Hippocampal formation (tissue), 2 donors: ENCODE data around the gene ZNF697.
"Not testable (repeated sequence)": the region's sequence is repeated elsewhere in the genome, so short reads cannot be mapped to it uniquely, and the experiment has no call there.

Experiments used
- DNase-seq, 2 donors: peaks; one replicate each; lab custom pipeline; 2025; lab: John Stamatoyannopoulos, UW

Gene ZNF697

DNA sequence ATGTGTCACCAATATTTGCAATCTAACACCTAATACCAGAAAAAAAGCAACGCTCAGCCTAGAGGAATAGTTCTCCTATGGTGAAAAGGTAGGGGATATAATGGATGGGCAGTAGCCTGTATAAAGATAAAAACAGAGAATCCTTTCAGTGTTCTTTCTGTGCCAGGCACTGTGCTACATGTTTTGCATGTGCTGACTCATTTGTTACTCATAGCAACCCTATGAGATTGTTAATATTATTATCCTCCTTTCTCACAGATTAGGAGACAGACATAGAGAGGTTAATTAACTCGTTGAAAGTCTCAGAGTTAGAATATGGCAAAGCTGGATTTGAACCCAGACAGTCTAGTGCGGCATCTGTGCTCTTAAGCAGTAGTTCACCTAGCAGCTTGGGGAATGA lies 45.3 kb downstream of the ZNF697 start:
- DNase-seq = not testable (repeated sequence)

DNA sequence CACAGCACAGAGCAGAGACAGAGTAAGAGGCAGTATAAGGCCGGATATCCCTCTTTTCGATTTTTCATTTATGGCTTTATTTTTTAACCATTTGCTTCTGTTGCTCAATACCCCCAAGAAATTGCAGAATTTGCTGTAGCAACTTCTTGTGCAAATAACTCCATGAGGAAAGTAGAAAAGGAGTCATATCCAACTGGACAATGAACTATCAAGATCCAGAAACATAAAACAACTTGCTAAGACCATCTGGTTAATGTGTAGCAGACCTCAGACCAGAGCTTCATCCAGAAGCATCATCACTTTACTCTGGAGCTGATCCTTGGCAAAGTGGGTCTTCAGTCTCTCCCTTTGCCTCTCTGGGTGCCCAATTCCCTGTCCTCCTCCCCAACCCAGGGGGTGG lies 45.9 kb downstream of the ZNF697 start:
- no peak for DNase-seq

DNA sequence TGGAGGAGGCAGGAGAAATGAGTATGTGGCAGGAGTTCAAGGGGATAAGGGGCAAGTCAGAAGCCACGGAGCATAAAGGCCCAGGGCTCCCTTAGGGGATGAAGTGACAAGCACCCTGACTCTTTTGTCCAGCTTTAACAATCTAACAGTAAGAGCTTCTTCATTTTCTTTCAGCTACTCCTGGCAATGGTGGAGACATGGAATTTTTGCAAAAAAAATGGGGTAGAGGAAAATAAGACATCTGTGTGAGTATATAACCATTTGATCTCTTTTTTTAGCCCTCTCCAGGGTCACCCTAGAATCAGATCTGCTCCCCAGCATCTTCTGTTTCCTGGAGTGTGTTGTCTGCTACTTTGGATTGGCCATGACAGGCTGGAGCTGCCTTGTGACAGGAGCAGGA lies 47.1 kb downstream of the ZNF697 start:
- DNase-seq = no peak

DNA sequence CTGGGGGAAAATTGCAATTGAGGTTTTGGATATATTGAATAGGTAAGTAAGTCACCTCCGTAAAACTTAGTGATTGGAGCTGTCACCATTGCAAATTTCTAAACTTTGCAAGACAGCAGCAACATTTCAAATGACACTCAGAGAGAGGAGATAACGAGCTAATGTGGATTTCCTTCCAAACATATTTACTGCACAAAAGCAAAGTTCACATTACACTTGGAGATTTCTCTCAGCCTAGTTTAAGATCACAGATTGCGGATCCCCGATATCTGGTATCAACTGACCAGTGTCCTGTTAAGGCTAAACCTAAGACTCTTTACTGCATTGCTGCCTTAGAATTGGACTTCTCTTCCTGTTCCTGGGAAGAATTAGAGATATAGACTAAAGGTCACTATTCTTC lies 47.5 kb downstream of the ZNF697 start:
- DNase-seq = no peak

DNA sequence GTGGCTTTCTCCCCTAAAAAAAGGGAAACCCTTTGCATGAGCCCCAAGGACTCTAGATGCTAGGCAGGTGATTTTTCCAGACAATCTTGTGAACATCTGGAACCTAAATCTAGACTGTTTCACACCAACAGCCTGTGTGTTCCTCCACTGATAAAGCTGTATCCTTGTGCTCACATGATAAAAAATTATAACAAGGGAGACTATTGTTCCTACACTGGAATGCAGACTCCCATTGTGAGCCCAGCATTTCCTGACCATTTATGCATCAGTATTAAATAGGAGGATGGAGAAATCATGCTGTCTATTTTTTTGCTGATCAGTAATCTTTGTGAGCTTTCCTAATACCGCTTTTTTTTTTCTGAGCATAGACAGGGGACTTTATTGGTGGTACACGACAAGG lies 52.5 kb downstream of the ZNF697 start:
- DNase-seq = peak in 1 of 2 donors; percentile 32

DNA sequence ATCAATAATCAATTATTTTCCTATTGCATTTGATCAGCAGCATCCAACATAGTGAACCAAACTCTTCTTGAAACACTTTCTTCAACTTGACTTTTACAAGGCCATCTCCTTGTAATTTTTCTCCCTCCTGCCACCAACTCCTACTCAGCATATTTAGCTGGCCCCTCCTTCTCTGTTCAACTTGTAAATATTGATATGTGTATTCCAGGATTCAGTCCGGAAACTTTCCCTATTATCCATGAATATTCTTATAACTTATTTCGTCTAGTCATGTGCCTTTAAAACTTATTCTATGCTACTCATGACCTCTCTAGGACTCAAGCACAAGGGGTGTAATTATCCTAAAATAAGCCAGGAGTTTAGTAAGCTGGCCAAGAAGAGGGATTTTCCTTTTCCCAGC lies 52.9 kb downstream of the ZNF697 start:
- no peak for DNase-seq

DNA sequence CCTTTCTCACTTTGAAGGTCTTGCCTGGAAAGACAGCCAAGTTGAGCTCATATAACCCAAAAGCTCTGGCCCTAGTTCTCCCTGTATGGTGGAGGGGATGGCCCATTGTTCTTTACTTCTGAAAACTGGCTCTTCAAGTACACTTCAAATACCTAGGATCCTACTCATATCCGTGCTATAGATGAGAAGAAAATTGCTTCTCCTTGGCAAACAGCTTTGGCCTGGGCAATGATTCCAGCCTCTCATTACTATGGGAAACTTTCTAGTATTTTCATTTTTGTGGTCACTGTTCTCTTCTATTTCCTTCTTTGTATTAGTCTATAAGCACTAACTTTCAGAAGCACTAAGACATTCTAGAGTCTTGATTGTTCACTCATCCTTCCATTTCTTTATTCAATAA lies 53.7 kb downstream of the ZNF697 start:
- no peak for DNase-seq

DNA sequence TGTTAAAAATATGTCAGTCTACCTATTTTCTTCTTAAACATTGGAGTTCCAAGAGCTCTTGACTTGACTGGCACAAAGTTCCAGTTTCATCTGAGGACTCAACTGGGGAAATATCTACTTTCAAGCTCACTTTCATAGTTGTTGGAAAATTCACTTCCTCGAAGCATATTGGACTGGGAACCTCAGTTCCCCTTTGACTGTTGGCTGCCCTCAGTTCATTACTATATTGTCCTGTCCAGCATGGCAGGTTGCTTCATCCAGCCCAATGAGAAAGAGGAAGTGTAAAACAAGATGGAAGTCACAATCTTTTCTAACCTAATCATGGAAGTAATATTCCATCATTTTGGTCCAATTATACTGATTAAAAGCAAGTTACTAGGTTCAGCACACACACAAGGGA lies 54.3 kb downstream of the ZNF697 start:
- DNase-seq = no peak

DNA sequence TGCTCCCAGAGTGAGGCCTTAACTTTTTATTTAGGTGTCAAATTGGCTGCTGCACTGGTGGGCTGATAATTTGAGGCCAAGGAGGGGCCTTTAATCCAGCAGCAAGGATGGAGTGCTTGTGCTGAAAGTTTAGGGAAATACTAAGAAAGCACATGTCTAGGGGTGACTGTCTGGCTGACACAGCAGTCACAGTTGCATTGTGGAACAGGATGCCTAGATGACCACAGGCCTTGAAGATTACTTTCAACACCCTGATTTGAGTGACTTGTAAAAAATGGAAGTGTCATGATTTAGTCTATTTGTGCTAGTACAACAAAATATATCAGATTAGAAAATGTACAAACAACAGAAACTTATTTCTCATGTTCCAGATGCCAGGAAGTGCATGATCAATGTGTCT lies 57.7 kb downstream of the ZNF697 start:
- DNase-seq = no peak

DNA sequence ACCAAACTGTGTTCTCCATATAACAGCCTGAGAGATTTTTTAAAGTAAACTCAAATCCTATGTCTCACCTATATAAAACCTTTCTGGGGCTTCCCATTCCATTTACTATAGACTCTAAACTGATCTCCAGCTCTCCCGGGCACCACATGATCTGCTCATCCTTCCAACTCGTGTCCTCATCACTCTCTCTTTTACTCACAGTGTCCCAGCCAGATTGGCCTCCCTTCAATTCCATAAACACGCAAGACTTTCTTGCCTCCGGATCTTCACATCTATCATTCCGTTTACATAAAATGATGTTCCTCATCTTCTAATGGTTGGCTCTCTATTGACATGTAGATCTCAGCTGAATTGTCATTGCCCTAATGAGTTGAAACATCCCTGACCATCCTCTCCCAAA lies 59.4 kb downstream of the ZNF697 start:
- DNase-seq = no peak

DNA sequence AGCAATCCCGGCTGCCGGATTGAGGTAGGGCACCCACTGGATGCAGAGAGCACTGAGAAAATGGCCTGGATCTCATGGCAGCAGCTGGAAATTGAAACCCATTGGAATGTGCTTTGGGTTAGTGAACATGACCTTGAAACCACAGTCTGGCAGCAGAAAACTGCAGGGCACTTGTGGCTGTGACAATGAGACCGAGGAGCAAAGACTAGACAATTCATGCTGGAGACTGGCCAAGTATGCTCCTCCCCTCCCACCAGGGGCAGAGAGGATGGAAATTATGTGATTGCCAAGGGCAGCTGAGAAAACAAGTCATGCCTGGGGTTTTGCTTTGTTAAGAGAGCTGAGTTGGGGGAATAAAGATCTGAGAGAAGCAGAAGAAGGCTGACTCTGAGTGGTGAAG lies 60.7 kb downstream of the ZNF697 start:
- no peak for DNase-seq

DNA sequence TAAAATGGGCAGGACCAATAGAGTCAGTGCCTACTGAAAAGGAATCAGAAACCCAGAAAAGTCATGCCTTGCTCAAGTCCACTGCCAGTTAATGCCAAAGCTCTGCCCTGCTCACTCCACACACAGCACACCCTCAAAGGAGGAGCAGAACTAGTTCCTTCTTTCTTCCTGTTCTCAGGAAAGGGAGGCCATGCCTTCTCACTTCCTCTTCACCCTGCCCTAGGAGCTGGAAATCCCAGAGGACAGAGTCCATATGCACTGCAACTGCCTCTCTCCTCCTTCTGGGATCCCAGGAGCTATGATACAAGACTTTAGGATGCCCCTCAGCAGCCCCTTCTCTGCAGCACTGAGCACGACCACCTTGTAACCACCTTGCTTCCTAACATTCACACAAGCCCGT lies 62.3 kb downstream of the ZNF697 start:
- not testable (repeated sequence) for DNase-seq

DNA sequence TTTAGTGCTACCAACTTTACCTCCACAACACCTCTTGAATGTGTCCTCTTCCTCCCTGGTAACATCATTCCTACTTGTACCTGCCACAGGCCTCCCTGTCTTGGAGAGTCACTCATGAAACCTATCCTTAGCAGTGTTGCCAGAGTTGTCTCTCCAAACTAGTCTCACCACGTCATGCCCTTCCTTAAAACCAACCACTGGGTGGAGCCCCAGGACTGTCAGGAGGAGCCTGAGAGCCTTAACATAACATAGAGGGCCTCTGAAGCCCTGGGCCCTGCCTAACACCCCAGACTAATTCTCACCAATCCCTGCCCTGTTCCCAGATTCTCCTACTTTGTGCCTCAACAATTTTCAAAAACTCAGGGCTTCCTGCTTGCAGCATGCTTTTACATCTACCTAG lies 65.3 kb downstream of the ZNF697 start:
- DNase-seq = peak; percentile 30 to 47

DNA sequence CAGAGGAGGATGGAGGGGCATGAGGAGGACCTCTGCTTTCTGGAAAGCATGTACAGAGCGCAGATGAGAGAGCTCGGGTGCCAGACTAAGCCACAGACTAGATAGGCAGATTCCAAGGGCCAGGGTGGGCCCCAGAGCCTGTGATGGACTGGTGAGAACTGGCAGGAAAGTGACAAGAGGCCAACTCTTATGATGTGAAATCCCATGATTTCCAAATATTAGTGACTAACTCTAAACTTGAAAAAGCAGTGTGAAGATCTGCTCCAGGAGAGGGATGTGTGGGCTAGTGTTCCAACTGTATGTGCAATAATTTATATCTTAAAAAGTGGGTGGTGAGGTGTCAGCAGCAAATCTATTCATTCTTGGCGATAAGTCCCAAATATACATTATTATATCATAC lies 67.0 kb downstream of the ZNF697 start:
- not testable (repeated sequence) for DNase-seq

DNA sequence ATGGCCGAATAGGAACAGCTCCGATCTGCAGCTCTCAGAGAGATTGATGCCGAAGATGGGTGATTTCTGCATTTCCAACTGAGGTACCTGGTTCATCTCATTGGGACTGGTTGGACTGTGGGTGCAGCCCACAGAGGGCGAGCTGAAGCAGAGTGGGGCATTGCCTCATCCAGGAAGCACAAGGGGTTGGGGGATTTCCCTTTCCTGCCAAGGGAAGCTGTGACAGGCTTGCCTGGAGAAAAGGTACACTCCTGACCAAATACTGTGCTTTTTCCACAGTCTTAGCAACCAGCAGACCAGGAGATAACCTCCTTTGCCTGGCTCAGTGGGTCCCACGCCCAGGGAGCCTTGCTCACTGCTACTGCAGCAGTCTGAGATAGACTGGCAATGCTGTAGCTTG lies 74.2 kb downstream of the ZNF697 start:
- no peak for DNase-seq

DNA sequence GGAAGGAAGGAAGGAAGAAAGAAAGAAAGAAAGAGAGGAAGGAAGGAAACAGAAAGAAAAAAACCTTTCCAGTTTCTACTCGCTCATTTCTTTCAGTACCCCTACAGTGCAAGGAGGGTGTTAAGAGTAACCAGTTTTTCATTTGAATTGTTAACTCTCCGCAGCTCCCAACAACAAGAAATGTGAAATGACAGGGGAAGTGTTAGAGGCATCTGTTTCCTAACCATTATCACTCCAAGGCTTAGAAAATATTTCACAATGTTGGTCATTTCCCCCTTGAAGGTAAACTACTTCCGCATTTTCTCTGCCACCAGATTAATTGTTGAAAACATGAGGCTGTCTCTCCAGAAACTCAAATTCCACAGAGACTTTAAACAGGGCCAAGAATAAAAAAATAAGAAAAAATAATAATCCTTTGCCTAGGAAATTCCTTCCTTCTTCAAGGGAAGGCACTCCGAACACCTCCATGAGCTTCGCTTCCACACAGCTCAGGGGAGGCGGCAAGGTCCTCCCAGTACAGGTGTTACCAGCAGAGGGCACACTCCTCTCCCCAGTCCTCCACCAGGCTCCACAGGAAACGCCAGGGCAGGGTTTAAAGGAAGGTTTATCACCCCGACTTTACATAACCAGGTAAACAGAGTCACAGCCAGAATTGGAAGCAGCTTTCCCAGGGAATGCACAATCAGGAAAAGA lies 78.0 kb downstream of the ZNF697 start:
- not testable (repeated sequence) for DNase-seq
